PC-3 (cell line): ENCODE results near the gene CEBPZOS.

ENCODE experiments used
- EZH2 ChIP-seq: fragments of 300-600 bp; sonication (generic); IDR thresholded peaks from one replicate; pipeline ENCODE4 v1.6.1; 2017; ENCODE audit warnings: antibody characterized with exemption, mild to moderate bottlenecking, low read length; ENCODE audit not compliant: unreplicated experiment
- TF ChIP-seq, protein P1 (sequence below): fragments of 300-600 bp; sonication (generic); conservative IDR thresholded peaks from 2 replicates; pipeline ENCODE4 v1.5.1; 2017; ENCODE audit warnings: antibody characterized with exemption, low read depth, mild to moderate bottlenecking, low read length

DNA sequence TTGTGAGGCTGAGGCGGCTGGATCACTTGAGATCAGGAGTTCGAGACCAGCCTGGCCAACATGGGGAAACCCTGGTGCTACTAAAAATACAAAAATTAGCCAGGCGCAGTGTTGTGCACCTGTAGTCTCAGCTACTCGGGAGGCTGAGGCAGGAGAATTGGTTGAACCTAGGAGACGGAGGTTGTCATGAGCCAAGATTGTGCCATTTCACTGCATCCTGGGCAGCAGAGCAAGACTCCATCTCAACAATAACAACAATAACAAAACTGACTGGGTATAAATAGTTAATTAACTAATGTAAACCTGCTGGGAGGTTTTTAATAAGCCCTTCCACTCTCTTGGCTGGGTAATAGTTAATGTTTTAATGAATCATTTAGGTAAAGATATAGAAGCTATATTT is 15.7 kb upstream of the CEBPZOS start:
- TF ChIP-seq, protein P1, sequence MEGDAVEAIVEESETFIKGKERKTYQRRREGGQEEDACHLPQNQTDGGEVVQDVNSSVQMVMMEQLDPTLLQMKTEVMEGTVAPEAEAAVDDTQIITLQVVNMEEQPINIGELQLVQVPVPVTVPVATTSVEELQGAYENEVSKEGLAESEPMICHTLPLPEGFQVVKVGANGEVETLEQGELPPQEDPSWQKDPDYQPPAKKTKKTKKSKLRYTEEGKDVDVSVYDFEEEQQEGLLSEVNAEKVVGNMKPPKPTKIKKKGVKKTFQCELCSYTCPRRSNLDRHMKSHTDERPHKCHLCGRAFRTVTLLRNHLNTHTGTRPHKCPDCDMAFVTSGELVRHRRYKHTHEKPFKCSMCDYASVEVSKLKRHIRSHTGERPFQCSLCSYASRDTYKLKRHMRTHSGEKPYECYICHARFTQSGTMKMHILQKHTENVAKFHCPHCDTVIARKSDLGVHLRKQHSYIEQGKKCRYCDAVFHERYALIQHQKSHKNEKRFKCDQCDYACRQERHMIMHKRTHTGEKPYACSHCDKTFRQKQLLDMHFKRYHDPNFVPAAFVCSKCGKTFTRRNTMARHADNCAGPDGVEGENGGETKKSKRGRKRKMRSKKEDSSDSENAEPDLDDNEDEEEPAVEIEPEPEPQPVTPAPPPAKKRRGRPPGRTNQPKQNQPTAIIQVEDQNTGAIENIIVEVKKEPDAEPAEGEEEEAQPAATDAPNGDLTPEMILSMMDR = no peak
- no peak for TF ChIP-seq EZH2
